Astrocyte of the cerebellum (primary cell): ENCODE measurements around the gene TLL2.

Experiments used
- DNase-seq: peaks from one replicate; pipeline ENCODE4 v3.0.0-alpha.2; 2011; ENCODE audit warnings: low read depth
- H3K4me3 ChIP-seq: 2 replicates; pipeline ENCODE4 v1.5.1; 2011; ENCODE audit warnings: mild to moderate bottlenecking, low read depth, low read length, moderate library complexity
- CTCF ChIP-seq: IDR thresholded peaks from 2 replicates; pipeline ENCODE4 v1.5.1; 2012; ENCODE audit warnings: low read length, low read depth, moderate library complexity, mild to moderate bottlenecking; ENCODE audit errors: missing control alignments
- in situ Hi-C: cut with HindIII; loops from 2 replicates; pipeline ENCODE4 v1.10.0; 2017; ENCODE audit warnings: low sequenced_read_pairs

The TLL2 gene

GRCh38 chr10:96352027-96352426 is 161.7 kb downstream of the TLL2 start:
- TF ChIP-seq CTCF, result no peak
- in situ Hi-C loops, result no loop called here
- no peak for DNase-seq
- no peak overlapping the region for H3K4me3 ChIP-seq

- no peak for DNase-seq
- no peak for TF ChIP-seq CTCF
- no peak overlapping the region for H3K4me3 ChIP-seq
- in situ Hi-C loops, result no loop called here
Observed at GRCh38 chr10:96346295-96346694, 167.4 kb downstream of the TLL2 start.

GRCh38 chr10:96345222-96345621 is 168.5 kb downstream of the TLL2 start:
- DNase-seq, result no peak
- no peak overlapping the region for H3K4me3 ChIP-seq
- in situ Hi-C loops, result no loop called here
- no peak for TF ChIP-seq CTCF

GRCh38 chr10:96344178-96344577 is 169.5 kb downstream of the TLL2 start:
- TF ChIP-seq CTCF, result no peak
- no peak overlapping the region for H3K4me3 ChIP-seq
- in situ Hi-C loops, result no loop called here
- DNase-seq, result no peak

GRCh38 chr10:96342402-96342801 is 171.3 kb downstream of the TLL2 start:
- in situ Hi-C loops, result no loop called here
- TF ChIP-seq CTCF, result no peak
- no peak for DNase-seq
- H3K4me3 ChIP-seq, result no peak overlapping the region

- no peak for TF ChIP-seq CTCF
- H3K4me3 ChIP-seq, result no peak overlapping the region
- in situ Hi-C loops, result no loop called here
- no peak for DNase-seq
Observed at GRCh38 chr10:96341219-96342182, 172.2 kb downstream of the TLL2 start.
